A673 (cell line): Measurements from ENCODE around the gene XYLT1. TPM values are rescaled to one million over a fixed set of nuclear protein-coding genes. Genes with fewer than 3 reads are reported as not detected.

Source experiments
- BruUV-seq: library from RNA; stranded (reverse); fragments of 400-500 nt; replicated peaks from 2 replicates; lab custom pipeline; 2021; lab: Mats Ljungman, UMichigan
- CTCF ChIA-PET: fragments of 300-600 bp; sonication (Branson Sonifier 250); formaldehyde crosslinking; loops from one replicate; lab custom pipeline; 2022; ENCODE audit warnings: antibody characterized with exemption; lab: Charles Lee
- POLR2A ChIA-PET: fragments of 300-600 bp; sonication (Branson Sonifier 250); formaldehyde crosslinking; loops from one replicate; lab custom pipeline; 2022; ENCODE audit warnings: antibody characterized with exemption; ENCODE audit not compliant: low non-redundant PET; lab: Charles Lee
- DNase-seq: peaks from one replicate; pipeline ENCODE4 v3.0.0-alpha.2; 2015; ENCODE audit warnings: low spot score
- H3K27ac ChIP-seq: fragments of 200-600 bp; sonication (generic); 2 replicates; pipeline ENCODE4 v1.5.1; 2016; ENCODE audit warnings: mixed run types, low read depth, mild to moderate bottlenecking, mixed read lengths, antibody characterized with exemption, low read length; ENCODE audit not compliant: poor library complexity, severe bottlenecking
- H3K27me3 ChIP-seq: fragments of 200-600 bp; sonication (generic); replicated peaks from 2 replicates; pipeline ENCODE4 v1.6.1; 2017; ENCODE audit warnings: mixed run types, low read depth, mild to moderate bottlenecking, mixed read lengths, antibody characterized with exemption, low read length; ENCODE audit not compliant: insufficient read depth, poor library complexity
- H3K36me3 ChIP-seq: fragments of 200-600 bp; sonication (generic); 2 replicates; pipeline ENCODE4 v1.6.1; 2016; ENCODE audit warnings: mixed run types, mild to moderate bottlenecking, mixed read lengths, antibody characterized with exemption, low read length; ENCODE audit not compliant: insufficient read depth, poor library complexity, severe bottlenecking
- H3K4me1 ChIP-seq: fragments of 200-600 bp; sonication (generic); 2 replicates; pipeline ENCODE4 v1.6.1; 2017; ENCODE audit warnings: mixed run types, mild to moderate bottlenecking, mixed read lengths, antibody characterized with exemption, low read length; ENCODE audit not compliant: insufficient read depth, poor library complexity, severe bottlenecking
- H3K4me3 ChIP-seq: fragments of 200-600 bp; sonication (generic); 2 replicates; pipeline ENCODE4 v1.5.1; 2016; ENCODE audit warnings: low read depth, mixed run types, mild to moderate bottlenecking, mixed read lengths, low read length; ENCODE audit not compliant: poor library complexity, severe bottlenecking
- H3K9me3 ChIP-seq: fragments of 200-600 bp; sonication (generic); 2 replicates; pipeline ENCODE4 v1.6.1; 2016; ENCODE audit warnings: mixed run types, low read depth, mild to moderate bottlenecking, mixed read lengths, antibody characterized with exemption, low read length; ENCODE audit not compliant: poor library complexity, severe bottlenecking
- EZH2 ChIP-seq: fragments of 200-600 bp; sonication (generic); IDR thresholded peaks from 2 replicates; pipeline ENCODE4 v1.6.1; 2017; ENCODE audit warnings: borderline replicate concordance, low read depth, mild to moderate bottlenecking, mixed read lengths, antibody characterized with exemption, low read length; ENCODE audit not compliant: poor library complexity, severe bottlenecking
- intact Hi-C: fragments of 100-400 bp; cut with micrococcal nuclease; formaldehyde crosslinking; loops from one replicate; pipeline ENCODE4 v1.10.0; 2022; ENCODE audit not compliant: unreplicated experiment
- total RNA-seq: library from RNA; stranded (reverse); gene quantifications from 2 replicates; pipeline ENCODE4 v1.2.3, GENCODE V29; 2021
- TF ChIP-seq, protein P1 (sequence below): fragments of 300-800, 200-600 bp; sonication (generic); conservative IDR thresholded peaks from 2 replicates; pipeline ENCODE4 v1.5.1; 2017; ENCODE audit warnings: low read depth, mild to moderate bottlenecking, antibody characterized with exemption, low read length, moderate library complexity, mixed read lengths

The XYLT1 gene
- total RNA-seq, 1 experiment from 2014 or later: 0.64 TPM

DNA sequence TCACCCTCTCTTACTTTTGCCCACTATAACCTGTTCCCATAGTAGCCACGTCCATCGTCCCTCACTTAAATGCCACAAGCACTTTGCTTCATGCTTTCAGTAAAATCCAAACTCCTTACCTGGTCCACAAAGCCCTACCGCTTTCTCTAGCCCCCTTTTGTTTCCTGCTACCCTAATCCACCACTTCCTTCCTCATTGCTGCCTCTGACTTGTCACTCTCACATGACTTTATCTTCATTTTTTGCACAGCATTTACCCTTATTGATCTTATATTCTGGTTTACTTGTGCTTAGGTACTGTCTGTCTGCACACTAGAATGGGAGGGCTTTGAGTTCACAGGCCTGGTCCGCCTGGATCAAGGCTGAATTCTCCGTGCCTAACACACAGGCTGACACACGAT is 340.0 kb downstream of the XYLT1 start:
- no TSS peak for BruUV-seq
- intact Hi-C loops: no loop called here

DNA sequence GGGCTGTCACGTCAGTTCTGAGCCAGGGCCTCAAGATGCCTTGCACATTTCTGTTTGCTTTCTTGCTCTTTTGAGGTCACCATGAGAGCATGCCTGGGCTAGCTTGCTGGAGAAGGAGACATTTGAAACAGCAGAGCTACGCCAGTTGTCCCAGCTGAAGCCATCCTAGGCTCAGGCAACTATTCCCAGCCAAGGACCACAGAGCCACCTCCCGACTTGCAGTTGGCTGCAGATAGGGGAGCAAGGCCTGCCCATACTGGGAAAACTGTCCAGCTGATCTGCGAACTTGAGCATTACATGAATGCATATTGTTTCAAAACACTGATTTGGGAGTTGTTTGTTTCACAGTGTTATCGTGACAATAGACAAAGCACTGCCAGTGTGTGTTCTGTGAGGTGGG is 340.8 kb downstream of the XYLT1 start:
- Histone ChIP-seq H3K36me3 (no peaks in the 10 kb centered on the region), H3K27me3 (no peaks in the 10 kb centered on the region), H3K9me3 (no peaks in the 10 kb centered on the region), H3K4me1 (no peaks in the 10 kb centered on the region), H3K4me3 (no peak overlapping the region), H3K27ac (no peak overlapping the region)
- no TSS peak for BruUV-seq
- no peak for TF ChIP-seq EZH2
- TF ChIP-seq, protein P1, sequence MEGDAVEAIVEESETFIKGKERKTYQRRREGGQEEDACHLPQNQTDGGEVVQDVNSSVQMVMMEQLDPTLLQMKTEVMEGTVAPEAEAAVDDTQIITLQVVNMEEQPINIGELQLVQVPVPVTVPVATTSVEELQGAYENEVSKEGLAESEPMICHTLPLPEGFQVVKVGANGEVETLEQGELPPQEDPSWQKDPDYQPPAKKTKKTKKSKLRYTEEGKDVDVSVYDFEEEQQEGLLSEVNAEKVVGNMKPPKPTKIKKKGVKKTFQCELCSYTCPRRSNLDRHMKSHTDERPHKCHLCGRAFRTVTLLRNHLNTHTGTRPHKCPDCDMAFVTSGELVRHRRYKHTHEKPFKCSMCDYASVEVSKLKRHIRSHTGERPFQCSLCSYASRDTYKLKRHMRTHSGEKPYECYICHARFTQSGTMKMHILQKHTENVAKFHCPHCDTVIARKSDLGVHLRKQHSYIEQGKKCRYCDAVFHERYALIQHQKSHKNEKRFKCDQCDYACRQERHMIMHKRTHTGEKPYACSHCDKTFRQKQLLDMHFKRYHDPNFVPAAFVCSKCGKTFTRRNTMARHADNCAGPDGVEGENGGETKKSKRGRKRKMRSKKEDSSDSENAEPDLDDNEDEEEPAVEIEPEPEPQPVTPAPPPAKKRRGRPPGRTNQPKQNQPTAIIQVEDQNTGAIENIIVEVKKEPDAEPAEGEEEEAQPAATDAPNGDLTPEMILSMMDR: no peak
- ChIA-PET POLR2A (no interaction called here), CTCF (no interaction called here)
- DNase-seq: no peak
- intact Hi-C loops: no loop called here

More for the DNA sequence above, 340.0 kb downstream of the XYLT1 start:
- H3K27me3 ChIP-seq: no peaks in the 10 kb centered on the region
- H3K36me3 ChIP-seq: no peaks in the 10 kb centered on the region
- no peak for DNase-seq
- no peaks in the 10 kb centered on the region for H3K9me3 ChIP-seq
- H3K4me1 ChIP-seq: no peaks in the 10 kb centered on the region
- ChIA-PET POLR2A (no interaction called here), CTCF (no interaction called here)
- no peak overlapping the region for H3K4me3 ChIP-seq
- no peak for TF ChIP-seq EZH2
- no peak overlapping the region for H3K27ac ChIP-seq

DNA sequence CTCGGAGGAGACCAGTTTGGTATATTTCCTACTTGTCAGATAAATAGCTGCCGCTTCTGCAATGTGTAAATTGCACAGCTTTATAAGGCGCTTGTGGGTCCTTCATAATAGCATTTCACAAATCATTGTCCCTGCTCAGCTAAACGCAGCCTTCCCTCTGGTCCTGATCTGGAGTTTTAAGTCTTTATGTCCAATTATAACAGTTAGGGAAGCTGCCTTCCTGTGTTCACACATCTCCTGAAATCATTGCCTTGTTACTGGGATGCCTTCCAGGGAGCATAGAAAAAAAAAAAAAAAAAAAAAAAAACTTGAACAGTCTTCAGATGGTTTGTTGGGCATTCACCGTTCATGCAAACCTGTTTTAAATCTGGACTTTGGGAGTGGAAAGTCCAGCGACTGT is 342.0 kb downstream of the XYLT1 start:
- TF ChIP-seq, protein P1: no peak
- TF ChIP-seq EZH2: no peak
- no peaks in the 10 kb centered on the region for H3K4me1 ChIP-seq
- H3K27me3 ChIP-seq: no peaks in the 10 kb centered on the region
- no TSS peak for BruUV-seq
- ChIA-PET CTCF (no interaction called here), POLR2A (no interaction called here)
- intact Hi-C loops: no loop called here
- H3K4me3 ChIP-seq: no peak overlapping the region
- no peak for DNase-seq
- H3K36me3 ChIP-seq: no peaks in the 10 kb centered on the region
- no peaks in the 10 kb centered on the region for H3K9me3 ChIP-seq
- no peak overlapping the region for H3K27ac ChIP-seq

DNA sequence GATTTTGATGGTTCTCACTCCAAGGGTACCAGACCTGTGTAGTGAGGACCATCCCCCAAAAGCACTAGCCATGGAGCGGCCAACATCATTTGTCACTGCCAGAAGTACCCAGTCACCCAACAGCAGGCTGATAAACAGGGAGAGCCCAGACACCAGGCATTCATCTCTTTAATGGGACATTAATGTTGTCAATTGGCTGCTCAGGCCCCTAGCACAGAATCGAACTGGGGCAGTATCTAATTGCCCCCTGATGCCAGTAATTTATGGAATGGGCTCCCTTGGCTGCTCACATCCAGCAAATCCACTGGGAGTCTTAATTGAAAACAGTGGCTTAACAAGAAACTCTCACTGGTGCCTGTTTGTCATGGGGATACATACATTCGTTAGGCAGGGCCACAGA is 344.6 kb downstream of the XYLT1 start:
- BruUV-seq: no TSS peak
- intact Hi-C loops: no loop called here
- CTCF ChIA-PET: no interaction called here

More for the DNA sequence above, 344.6 kb downstream of the XYLT1 start:
- H3K36me3 ChIP-seq: no peaks in the 10 kb centered on the region
- no peaks in the 10 kb centered on the region for H3K9me3 ChIP-seq
- POLR2A ChIA-PET: no interaction called here
- no peak for DNase-seq
- TF ChIP-seq EZH2: no peak
- TF ChIP-seq, protein P1: no peak
- no peak overlapping the region for H3K4me3 ChIP-seq
- no peaks in the 10 kb centered on the region for H3K27me3 ChIP-seq
- H3K27ac ChIP-seq: no peak overlapping the region
- no peaks in the 10 kb centered on the region for H3K4me1 ChIP-seq
